NK-92 (cell line): ENCODE results near the gene RBM3.

Experiments
- DNase-seq: peaks from one replicate; lab custom pipeline; 2025; ENCODE audit not compliant: unreplicated experiment; lab: John Stamatoyannopoulos, UW

RBM3 gene

GRCh38 chrX:48576108-48576507 is 1.8 kb downstream of the RBM3 start:
- DNase-seq: no peak

GRCh38 chrX:48578661-48579128 is 4.4 kb downstream of the RBM3 start:
- no peak for DNase-seq

- DNase-seq: no peak
Measured at GRCh38 chrX:48579259-48579658, 5.0 kb downstream of the RBM3 start.

- no peak for DNase-seq
Measured at GRCh38 chrX:48580662-48581061, 6.4 kb downstream of the RBM3 start.

GRCh38 chrX:48584698-48585097 is 10.4 kb downstream of the RBM3 start:
- no peak for DNase-seq

GRCh38 chrX:48589482-48590162 is 15.3 kb downstream of the RBM3 start:
- DNase-seq: no peak

GRCh38 chrX:48590203-48591103 is 16.2 kb downstream of the RBM3 start:
- DNase-seq: no peak

GRCh38 chrX:48591255-48591791 is 17.0 kb downstream of the RBM3 start:
- no peak for DNase-seq

- no peak for DNase-seq
Measured at GRCh38 chrX:48592971-48593370, 18.7 kb downstream of the RBM3 start.

GRCh38 chrX:48595929-48596328 is 21.6 kb downstream of the RBM3 start:
- no peak for DNase-seq

GRCh38 chrX:48597353-48598264 is 23.3 kb downstream of the RBM3 start, which contains the start of gene WDR13:
TSS of gene WDR13 (plus strand) at chrX:48597492. CDS start at chrX:48597997, 505 bp downstream.
- DNase-seq: peak; percentile 52

GRCh38 chrX:48598614-48599013 is 24.3 kb downstream of the RBM3 start:
- no peak for DNase-seq

- no peak for DNase-seq
Measured at GRCh38 chrX:48599341-48599740, 25.1 kb downstream of the RBM3 start.

- DNase-seq: no peak
Measured at GRCh38 chrX:48600226-48600625, 25.9 kb downstream of the RBM3 start.

- no peak for DNase-seq
Measured at GRCh38 chrX:48601741-48602394, 27.6 kb downstream of the RBM3 start.

- no peak for DNase-seq
Measured at GRCh38 chrX:48604701-48605100, 30.4 kb downstream of the RBM3 start.

- no peak for DNase-seq
Measured at GRCh38 chrX:48606091-48606490, 31.8 kb downstream of the RBM3 start.

GRCh38 chrX:48611703-48612102 is 37.4 kb downstream of the RBM3 start:
- no peak for DNase-seq

GRCh38 chrX:48613502-48614160 is 39.3 kb downstream of the RBM3 start:
- DNase-seq: no peak

GRCh38 chrX:48616576-48616975 is 42.3 kb downstream of the RBM3 start:
- DNase-seq: no peak
